Measurements from ENCODE around the gene PALLD. TPM values are rescaled to one million over a fixed set of nuclear protein-coding genes. Genes with fewer than 3 reads are reported as not detected.

PALLD gene
- total and polyA plus RNA-seq, 2 of the 13 experiments (the other 11 are each of a cell fraction or from before 2014, with no cell fraction given): 0.50 to 1.5 TPM

- Histone ChIP-seq H4K20me1 (ENCODE audit: insufficient read depth, low read length) (no peaks in the 10 kb centered on the region), H3K9ac (ENCODE audit: insufficient read depth, low read depth, low read length) (no peak overlapping the region), H3K4me2 (ENCODE audit: low read depth, low read length) (no peak overlapping the region), H3K27ac (ENCODE audit: extremely low read length, insufficient read depth, low read length) (no peak overlapping the region), H3K27me3 (ENCODE audit: control insufficient read depth in 1 of 2, insufficient read depth in 2 of 2, low read length in 2 of 2) (no peaks in the 10 kb centered on the region), H3K9me3 (ENCODE audit: low read length) (no peaks in the 10 kb centered on the region), H3K36me3 (replicated peaks in 1 of 2; ENCODE audit: control insufficient read depth in 1 of 2, insufficient read depth in 2 of 2, low read length in 2 of 2) (no peaks in the 10 kb centered on the region), H3K4me1 (ENCODE audit: insufficient read depth, low read length) (peaks cover 21% of the 10 kb centered on the region), H2AFZ (ENCODE audit: low read length) (no peak overlapping the region), H3K79me2 (ENCODE audit: insufficient read depth, low read length) (no peaks in the 10 kb centered on the region), H3K4me3 (replicated peaks in 1 of 3; ENCODE audit: insufficient read depth in 1 of 3, low read depth in 2 of 3, low read length in 3 of 3) (no peak overlapping the region)
- BruUV-seq (replicated peaks): no TSS peak
- FAIRE-seq (no peak), DNase-seq (ENCODE audit: low spot score) (no peak), ATAC-seq (no peak)
- WGBS (ENCODE audit: low lambda C conversion rate): 53% methylated on average over 2 of the region's 2 CpGs
- intact Hi-C loops (cut with micrococcal nuclease; ENCODE audit: unreplicated experiment) (no loop called here), in situ Hi-C loops (cut with HindIII; ENCODE audit: extremely low pct_ligation_motif_present, low pct_unique_long_range_greater_than_20kb) (no loop called here)
- POLR2A ChIA-PET: no interaction called here
- no peak for TF ChIP-seq ZNF335 (CRISPR knock-in tag; IDR thresholded peaks at IDR 0.05)
- TF ChIP-seq ZSCAN31 (CRISPR knock-in tag; IDR thresholded peaks at IDR 0.05; ENCODE audit: low read depth): no peak
- TF ChIP-seq HCFC1 (IDR thresholded peaks at IDR 0.05; ENCODE audit: low read depth, low read length): no peak
- TF ChIP-seq NFAT5 (CRISPR knock-in tag; IDR thresholded peaks at IDR 0.05): no peak
- CTCF ChIA-PET (ENCODE audit: low intra/inter-chr PET ratio, low total read pairs): no interaction called here
Observed at GRCh38 chr4:168800926-168801325, 304.1 kb downstream of the PALLD start.
